HL-60 (cell line): Measurements from ENCODE around the gene LRP8.

Experiments used
- DNase-seq, 2 experiments: peaks; one replicate each; pipeline ENCODE4 v3.0.0-alpha.2; 2010 to 2020; ENCODE audit warnings: low read depth in 1 of 2, low spot score in 1 of 2
- H3K27ac ChIP-seq: fragments of 250-450 bp; sonication (Bioruptor Pico); replicated peaks from 2 replicates; pipeline ENCODE4 v1.5.1; 2020; ENCODE audit warnings: mild to moderate bottlenecking, moderate library complexity
- H3K27me3 ChIP-seq: fragments of 250-450 bp; sonication (Bioruptor Pico); 2 replicates; pipeline ENCODE4 v1.5.1; 2021; ENCODE audit warnings: mild to moderate bottlenecking, moderate library complexity; ENCODE audit not compliant: insufficient read depth, poor library complexity, severe bottlenecking
- H3K4me3 ChIP-seq: replicated peaks from 2 replicates; pipeline ENCODE4 v1.5.1; 2011; ENCODE audit warnings: mild to moderate bottlenecking, control low read depth, low read length; ENCODE audit not compliant: insufficient read depth
- CTCF ChIP-seq: IDR thresholded peaks from one replicate; pipeline ENCODE4 v1.5.1; 2011; ENCODE audit warnings: low read length, control low read depth, inconsistent platforms; ENCODE audit not compliant: insufficient read depth
- GABPA ChIP-seq: IDR thresholded peaks from 2 replicates; pipeline ENCODE4 v1.6.1; 2012; ENCODE audit warnings: low read depth
- POLR2AphosphoS5 ChIP-seq: IDR thresholded peaks from 2 replicates; pipeline ENCODE4 v1.6.1; 2012; ENCODE audit warnings: low read depth
- SPI1 ChIP-seq: IDR thresholded peaks from 2 replicates; pipeline ENCODE4 v1.6.1; 2012; ENCODE audit warnings: low read depth, mild to moderate bottlenecking, borderline replicate concordance
- TF ChIP-seq, protein P1 (sequence below): IDR thresholded peaks from 2 replicates; pipeline ENCODE4 v1.6.1; 2012; ENCODE audit warnings: low read depth; ENCODE audit not compliant: insufficient replicate concordance

The LRP8 gene

DNA sequence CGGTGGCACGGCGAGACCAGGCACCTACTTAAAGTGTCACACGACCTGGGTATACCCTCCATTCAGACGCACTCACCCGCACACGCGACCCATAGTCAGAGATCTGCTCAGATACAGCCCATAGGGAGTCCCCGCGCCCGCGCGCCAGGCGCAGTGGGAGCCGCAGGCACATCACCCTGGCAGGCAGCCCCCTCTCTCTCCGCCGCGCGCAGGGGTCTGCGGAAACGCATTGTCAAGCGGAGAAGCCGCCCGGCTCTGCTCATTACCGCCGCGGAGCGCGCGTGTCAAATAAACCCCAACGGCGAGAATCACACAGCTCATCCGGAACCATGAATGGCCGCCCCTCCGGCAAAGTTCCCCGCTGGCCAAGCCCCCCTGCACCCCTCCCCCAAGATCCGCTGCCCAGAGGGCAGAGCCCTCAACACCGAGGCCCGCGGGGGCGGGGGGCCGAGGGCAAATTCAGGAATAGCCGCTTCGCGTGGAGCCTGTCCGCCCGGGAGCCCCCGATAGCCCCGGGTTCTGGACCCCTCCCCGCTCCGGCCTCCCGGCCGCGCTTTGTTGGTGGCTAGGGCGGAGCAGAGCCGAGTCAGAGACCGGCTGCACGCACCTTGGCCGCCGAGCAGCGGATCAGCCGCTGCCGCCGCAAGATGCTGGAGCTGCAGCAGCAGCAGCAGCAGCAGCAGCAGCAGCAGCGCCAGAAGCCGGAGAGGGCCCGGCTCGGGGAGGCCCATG lies 522 bp downstream of the LRP8 start:
- Histone ChIP-seq H3K27ac (peak overlapping the region; percentile 93), H3K4me3 (peak overlapping the region; percentile 77), H3K27me3 (no peaks in the 10 kb centered on the region)
- TF ChIP-seq GABPA (no peak), POLR2AphosphoS5 (no peak), SPI1 (no peak), CTCF (no peak)
- TF ChIP-seq, protein P1, sequence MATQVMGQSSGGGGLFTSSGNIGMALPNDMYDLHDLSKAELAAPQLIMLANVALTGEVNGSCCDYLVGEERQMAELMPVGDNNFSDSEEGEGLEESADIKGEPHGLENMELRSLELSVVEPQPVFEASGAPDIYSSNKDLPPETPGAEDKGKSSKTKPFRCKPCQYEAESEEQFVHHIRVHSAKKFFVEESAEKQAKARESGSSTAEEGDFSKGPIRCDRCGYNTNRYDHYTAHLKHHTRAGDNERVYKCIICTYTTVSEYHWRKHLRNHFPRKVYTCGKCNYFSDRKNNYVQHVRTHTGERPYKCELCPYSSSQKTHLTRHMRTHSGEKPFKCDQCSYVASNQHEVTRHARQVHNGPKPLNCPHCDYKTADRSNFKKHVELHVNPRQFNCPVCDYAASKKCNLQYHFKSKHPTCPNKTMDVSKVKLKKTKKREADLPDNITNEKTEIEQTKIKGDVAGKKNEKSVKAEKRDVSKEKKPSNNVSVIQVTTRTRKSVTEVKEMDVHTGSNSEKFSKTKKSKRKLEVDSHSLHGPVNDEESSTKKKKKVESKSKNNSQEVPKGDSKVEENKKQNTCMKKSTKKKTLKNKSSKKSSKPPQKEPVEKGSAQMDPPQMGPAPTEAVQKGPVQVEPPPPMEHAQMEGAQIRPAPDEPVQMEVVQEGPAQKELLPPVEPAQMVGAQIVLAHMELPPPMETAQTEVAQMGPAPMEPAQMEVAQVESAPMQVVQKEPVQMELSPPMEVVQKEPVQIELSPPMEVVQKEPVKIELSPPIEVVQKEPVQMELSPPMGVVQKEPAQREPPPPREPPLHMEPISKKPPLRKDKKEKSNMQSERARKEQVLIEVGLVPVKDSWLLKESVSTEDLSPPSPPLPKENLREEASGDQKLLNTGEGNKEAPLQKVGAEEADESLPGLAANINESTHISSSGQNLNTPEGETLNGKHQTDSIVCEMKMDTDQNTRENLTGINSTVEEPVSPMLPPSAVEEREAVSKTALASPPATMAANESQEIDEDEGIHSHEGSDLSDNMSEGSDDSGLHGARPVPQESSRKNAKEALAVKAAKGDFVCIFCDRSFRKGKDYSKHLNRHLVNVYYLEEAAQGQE: no peak
- peak in 1 of 2 experiments; percentile 48 for DNase-seq

DNA sequence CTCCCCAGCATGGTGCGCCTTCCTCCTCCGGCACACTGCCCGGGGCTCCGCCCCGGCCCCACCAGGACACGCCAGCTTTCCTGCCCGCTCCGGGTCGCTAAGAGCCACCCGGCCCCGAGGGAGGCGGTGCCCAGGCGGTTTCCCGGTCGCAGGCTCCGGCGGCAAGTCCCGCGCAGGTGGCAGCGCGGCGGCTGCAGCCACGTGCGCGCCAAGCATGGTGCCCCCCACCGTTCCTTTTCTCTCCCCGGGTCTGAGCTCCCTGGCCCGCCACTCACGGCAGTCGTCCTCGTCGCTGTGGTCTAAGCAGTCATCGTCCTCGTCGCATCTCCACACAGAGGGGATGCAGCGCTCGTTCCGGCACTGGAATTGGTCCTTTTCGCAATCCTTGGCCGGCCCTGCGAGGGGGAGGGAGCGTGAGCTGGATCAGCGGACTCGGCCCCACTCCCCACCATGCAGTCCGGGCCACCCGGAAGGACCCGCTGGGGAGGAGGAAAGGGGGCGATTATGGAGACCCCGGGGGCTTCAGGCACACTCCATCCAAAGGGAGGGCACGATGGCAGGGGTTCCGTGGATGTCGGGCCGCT lies 1.2 kb downstream of the LRP8 start:
- Histone ChIP-seq H3K27ac (peak overlapping the region; percentile 93), H3K4me3 (peak overlapping the region; percentile 77), H3K27me3 (no peaks in the 10 kb centered on the region)
- TF ChIP-seq POLR2AphosphoS5 (peak; percentile 83), CTCF (no peak)
- peak in 1 of 2 experiments; percentile 53 for DNase-seq

DNA sequence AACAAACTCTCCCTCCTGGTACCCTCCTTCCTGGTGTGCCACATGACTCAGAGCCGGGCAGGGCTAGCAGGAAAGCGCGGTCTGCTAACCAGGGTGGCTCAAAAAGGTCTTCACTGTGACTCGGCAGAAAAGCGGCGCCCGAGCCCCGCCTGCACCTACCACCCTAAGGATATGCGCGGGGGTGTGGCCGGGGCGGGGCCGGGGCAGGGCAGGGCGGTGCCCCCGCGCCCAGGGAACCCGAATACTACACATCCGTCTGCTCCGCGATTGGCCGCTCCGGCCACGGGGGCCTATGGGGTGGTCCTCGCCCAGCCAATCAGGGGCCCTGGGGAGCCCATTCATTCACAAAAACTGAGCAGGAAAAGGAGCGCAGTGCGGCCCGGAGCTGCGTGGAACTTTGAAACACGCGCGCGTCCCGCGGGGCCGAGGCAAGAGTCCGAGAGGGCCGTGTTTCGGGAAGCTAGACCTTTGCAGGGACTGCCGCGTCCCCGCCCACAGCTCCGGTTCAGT lies 1.7 kb downstream of the LRP8 start:
- Histone ChIP-seq H3K4me3 (peak overlapping the region; percentile 77), H3K27me3 (no peaks in the 10 kb centered on the region), H3K27ac (peak overlapping the region; percentile 93)
- DNase-seq: peak; percentile 89 to 97
- peak; percentile 76 for TF ChIP-seq POLR2AphosphoS5
- TF ChIP-seq, protein P1: peak; percentile 53
- no peak for TF ChIP-seq CTCF
- TF ChIP-seq SPI1: no peak
- TF ChIP-seq GABPA: peak; percentile 54; the same call in 1 of the 2 replicates
